ENCODE results near the gene APOL1. TPM values are rescaled to one million over a fixed set of nuclear protein-coding genes. Genes with fewer than 3 reads are reported as not detected.

The APOL1 gene
- total RNA-seq, 1 experiment from 2014 or later, result 2.4 TPM

GRCh38 chr22:36303115-36303467 lies 50.2 kb downstream of the APOL1 start:
- DNase-seq, result no peak
- Histone ChIP-seq H3K27me3 (no peaks in the 10 kb centered on the region), H3K36me3 (peaks cover 98% of the 10 kb centered on the region), H3K4me3 (no peak overlapping the region), H3K9me3 (no peaks in the 10 kb centered on the region)

DNA sequence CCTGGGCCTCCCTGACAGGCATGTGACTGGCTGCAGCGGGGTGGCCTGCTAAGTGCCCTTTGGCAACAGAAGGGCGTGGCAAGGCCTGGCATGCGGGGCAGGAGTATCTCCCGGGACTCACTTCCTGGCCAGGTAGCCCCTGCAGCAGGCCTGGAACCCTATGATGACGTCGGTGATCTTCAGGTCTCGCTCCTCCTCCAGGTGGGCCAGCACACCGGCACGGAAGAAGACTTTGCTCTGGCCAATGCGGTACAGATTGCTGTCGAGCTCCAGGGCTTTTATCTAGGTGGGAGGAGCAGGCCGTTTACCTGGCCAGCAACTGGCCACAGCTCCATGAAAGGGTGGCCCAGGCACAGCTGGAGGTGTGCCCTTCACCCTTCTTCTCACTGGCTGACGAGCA lies 50.9 kb downstream of the APOL1 start:
- H3K36me3 ChIP-seq, result peaks cover 98% of the 10 kb centered on the region

GRCh38 chr22:36304429-36304828 lies 51.5 kb downstream of the APOL1 start:
- no peaks in the 10 kb centered on the region for H3K9me3 ChIP-seq
- no peak overlapping the region for H3K4me3 ChIP-seq
- DNase-seq, result no peak
- H3K36me3 ChIP-seq, result peaks cover 98% of the 10 kb centered on the region
- H3K27me3 ChIP-seq, result no peaks in the 10 kb centered on the region

More for the DNA sequence above, 50.9 kb downstream of the APOL1 start:
- H3K4me3 ChIP-seq, result no peak overlapping the region
- no peaks in the 10 kb centered on the region for H3K9me3 ChIP-seq
- no peak for DNase-seq
- H3K27me3 ChIP-seq, result no peaks in the 10 kb centered on the region

DNA sequence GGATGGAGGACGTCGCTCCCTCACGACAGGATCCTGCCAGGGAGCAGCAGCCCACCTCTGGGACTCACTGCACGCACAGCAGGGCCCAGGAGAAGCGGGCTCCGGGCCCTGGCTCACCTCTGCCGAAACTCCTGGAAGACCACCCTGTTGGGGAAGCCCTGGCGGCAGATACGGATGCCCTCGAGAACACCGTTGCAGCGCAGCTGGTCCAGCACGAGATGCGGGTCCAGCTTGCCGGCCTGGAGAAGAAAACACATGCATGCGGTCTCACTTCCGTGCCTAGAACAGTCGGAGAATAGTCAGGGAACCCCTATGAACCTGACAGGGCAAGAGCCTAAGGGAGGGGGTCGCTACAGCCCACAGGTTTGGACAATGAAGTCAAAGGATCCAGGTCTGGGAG lies 52.9 kb downstream of the APOL1 start:
- Histone ChIP-seq H3K36me3 (peaks cover 98% of the 10 kb centered on the region), H3K9me3 (no peaks in the 10 kb centered on the region), H3K27me3 (no peaks in the 10 kb centered on the region), H3K4me3 (no peak overlapping the region)
- DNase-seq, result no peak

DNA sequence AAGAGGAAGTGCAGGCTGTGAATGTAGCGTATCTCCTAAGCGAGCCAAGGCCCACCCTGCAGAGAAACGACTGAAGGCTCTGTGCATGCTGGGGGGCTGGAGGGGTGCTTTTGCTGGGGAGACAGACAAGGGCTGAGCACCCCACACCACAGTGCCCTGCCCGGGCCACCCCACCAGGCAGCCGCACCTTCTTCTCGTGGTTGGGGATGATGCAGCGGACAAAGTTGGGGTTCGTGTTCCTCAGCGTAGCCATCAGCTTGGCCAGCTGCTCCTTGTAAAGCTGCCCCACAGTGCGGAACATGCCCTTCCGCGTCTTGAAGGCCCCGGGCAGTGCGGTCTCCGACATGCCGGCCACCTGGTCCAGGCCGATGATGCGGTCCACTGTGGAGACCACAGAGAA lies 53.3 kb downstream of the APOL1 start:
- Histone ChIP-seq H3K4me3 (no peak overlapping the region), H3K9me3 (no peaks in the 10 kb centered on the region)
- no peak for DNase-seq

DNA sequence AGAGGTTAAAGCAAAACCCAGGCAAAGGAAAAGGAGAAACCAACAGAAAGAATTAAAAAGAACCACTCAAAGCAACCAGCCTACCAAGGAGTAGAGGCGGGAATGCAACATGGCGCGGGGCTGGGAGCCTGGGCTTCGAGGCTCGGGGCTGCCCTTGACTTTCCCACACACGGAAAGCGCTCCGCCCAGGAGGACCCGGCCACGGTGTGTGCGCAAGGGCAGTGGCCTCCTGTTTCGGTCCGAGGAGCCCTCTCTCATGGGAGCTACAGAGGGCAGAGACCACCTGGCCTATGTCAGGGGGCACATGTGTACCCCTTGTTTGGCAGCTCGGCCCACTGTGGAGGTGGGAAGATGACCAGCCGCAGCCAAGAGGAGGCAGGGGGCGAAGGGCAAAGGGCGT lies 55.9 kb downstream of the APOL1 start:
- H3K4me3 ChIP-seq, result no peak overlapping the region
- H3K36me3 ChIP-seq, result peaks cover 94% of the 10 kb centered on the region
- no peaks in the 10 kb centered on the region for H3K9me3 ChIP-seq
- no peak for DNase-seq
- H3K27me3 ChIP-seq, result no peaks in the 10 kb centered on the region

More for the DNA sequence above, 53.3 kb downstream of the APOL1 start:
- Histone ChIP-seq H3K36me3 (peaks cover 98% of the 10 kb centered on the region), H3K27me3 (no peaks in the 10 kb centered on the region)

- Histone ChIP-seq H3K36me3 (peaks cover 90% of the 10 kb centered on the region), H3K4me3 (no peak overlapping the region), H3K27me3 (no peaks in the 10 kb centered on the region), H3K9me3 (no peaks in the 10 kb centered on the region)
- no peak for DNase-seq
Observed at GRCh38 chr22:36311386-36312085, 58.6 kb downstream of the APOL1 start.

DNA sequence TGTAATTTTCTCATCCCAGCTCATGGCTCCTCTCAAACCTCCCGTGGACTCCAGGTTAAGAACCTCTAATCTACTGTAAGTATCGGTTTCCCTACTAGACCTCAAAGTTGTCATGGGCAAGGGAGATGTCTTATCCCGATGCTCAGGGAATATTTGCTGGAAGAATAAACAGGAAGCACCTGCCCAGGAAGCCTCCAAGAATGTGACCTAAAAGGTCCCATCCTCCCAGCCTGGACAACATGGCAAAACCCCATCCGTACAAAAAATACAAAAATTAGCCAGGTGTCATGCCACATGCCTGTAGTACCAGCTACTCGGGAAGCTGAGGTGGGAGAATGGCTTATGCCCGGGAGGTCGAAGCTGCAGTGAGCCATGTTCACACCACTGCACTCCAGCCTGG lies 62.4 kb downstream of the APOL1 start:
- peaks cover 87% of the 10 kb centered on the region for H3K36me3 ChIP-seq
- no peak overlapping the region for H3K4me3 ChIP-seq
- DNase-seq, result no peak
- no peaks in the 10 kb centered on the region for H3K27me3 ChIP-seq
- no peaks in the 10 kb centered on the region for H3K9me3 ChIP-seq

DNA sequence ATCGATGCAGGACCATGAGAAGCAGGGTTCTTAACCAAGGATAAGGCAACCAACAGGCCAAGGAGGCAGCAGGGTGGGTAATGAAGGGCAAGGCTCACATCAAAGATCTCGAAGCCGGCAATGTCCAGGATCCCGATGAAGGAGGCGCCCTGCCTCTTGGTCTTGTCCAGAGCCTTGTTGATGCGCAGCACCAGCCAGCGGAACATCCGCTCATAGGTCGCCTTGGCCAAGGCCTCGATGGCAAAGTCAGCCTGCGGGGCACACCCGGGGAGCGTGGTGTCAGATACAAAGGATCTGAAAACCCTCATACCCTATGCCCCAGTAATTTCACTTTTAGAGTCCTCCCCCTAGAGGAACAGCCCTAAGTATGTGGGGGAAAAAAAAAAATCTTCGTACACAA lies 63.5 kb downstream of the APOL1 start:
- no peaks in the 10 kb centered on the region for H3K9me3 ChIP-seq
- DNase-seq, result no peak
- H3K27me3 ChIP-seq, result no peaks in the 10 kb centered on the region
- H3K36me3 ChIP-seq, result peaks cover 87% of the 10 kb centered on the region
- H3K4me3 ChIP-seq, result no peak overlapping the region

Other genes starting within 250 kb of the APOL1 start
- gene RBFOX2, start 224.3 kb upstream of the APOL1 start, total RNA-seq (2014; rRNA removed; shearing (Covaris generic); ENCODE audit: low replicate concordance), result 64.2 and 65.6 TPM in 2 replicates
- 11.8 and 17.6 TPM in 2 replicates for gene APOL3, start 92.4 kb upstream of the APOL1 start, total RNA-seq (2014; rRNA removed; shearing (Covaris generic); ENCODE audit: low replicate concordance)
- not detected in 2 replicates for gene APOL4, start 51.3 kb upstream of the APOL1 start, total RNA-seq (2014; rRNA removed; shearing (Covaris generic); ENCODE audit: low replicate concordance)
- 43.4 and 57.9 TPM in 2 replicates for gene APOL2, start 13.6 kb upstream of the APOL1 start, total RNA-seq (2014; rRNA removed; shearing (Covaris generic); ENCODE audit: low replicate concordance)
- 323 and 380 TPM in 2 replicates for gene MYH9, start 134.8 kb downstream of the APOL1 start, total RNA-seq (2014; rRNA removed; shearing (Covaris generic); ENCODE audit: low replicate concordance)
- 64.6 and 123 TPM in 2 replicates for gene TXN2, start 228.5 kb downstream of the APOL1 start, total RNA-seq (2014; rRNA removed; shearing (Covaris generic); ENCODE audit: low replicate concordance)